DND-41 (cell line): Measurements from ENCODE around the gene FH.

Experiments used
- ATAC-seq: fragments of 200-7000 bp; cut with Tn5 transposase; 3 replicates; pipeline ENCODE4 v1.9.1; 2021; ENCODE audit warnings: low read depth; ENCODE audit not compliant: insufficient read depth
- DNase-seq: peaks from one replicate; pipeline ENCODE4 v3.0.0-alpha.2; 2020
- H2AFZ ChIP-seq: 2 replicates; pipeline ENCODE4 v1.6.0; 2012; ENCODE audit warnings: low read depth, low read length
- H3K27ac ChIP-seq: 2 replicates; pipeline ENCODE4 v1.5.1; 2012; ENCODE audit warnings: low read length, inconsistent platforms
- H3K27me3 ChIP-seq: fragments of 200-600 bp; sonication (generic); 2 replicates; pipeline ENCODE4 v1.6.0; 2012; ENCODE audit warnings: low read length, mild to moderate bottlenecking, inconsistent platforms; ENCODE audit not compliant: insufficient read depth, poor library complexity
- H3K36me3 ChIP-seq: 2 replicates; pipeline ENCODE4 v1.5.1; 2012; ENCODE audit warnings: low read length, inconsistent platforms; ENCODE audit not compliant: insufficient read depth
- H3K4me1 ChIP-seq: 2 replicates; pipeline ENCODE4 v1.5.1; 2012; ENCODE audit warnings: mild to moderate bottlenecking, low read length; ENCODE audit not compliant: insufficient read depth
- H3K4me2 ChIP-seq: 2 replicates; pipeline ENCODE4 v1.6.0; 2012; ENCODE audit warnings: mild to moderate bottlenecking, moderate library complexity, low read length, inconsistent platforms; ENCODE audit not compliant: insufficient read depth
- H3K4me3 ChIP-seq, 2 experiments: fragments of 200-600 bp in 1 of 2; shearing (Covaris generic) in 1 of 2; 2 replicates each; pipeline ENCODE4 v1.5.1; 2012 to 2016; ENCODE audit warnings: inconsistent platforms in 2 of 2, low read length in 2 of 2, mild to moderate bottlenecking in 2 of 2, low read depth in 1 of 2, moderate library complexity in 1 of 2
- H3K79me2 ChIP-seq: 2 replicates; pipeline ENCODE4 v1.6.0; 2012; ENCODE audit warnings: low read length, inconsistent platforms; ENCODE audit not compliant: insufficient read depth
- H3K9ac ChIP-seq: 2 replicates; pipeline ENCODE4 v1.6.0; 2012; ENCODE audit warnings: low read depth, mild to moderate bottlenecking, inconsistent platforms, low read length, moderate library complexity
- H3K9me3 ChIP-seq: 2 replicates; pipeline ENCODE4 v1.5.1; 2012; ENCODE audit warnings: low read length, moderate library complexity, mild to moderate bottlenecking, inconsistent platforms; ENCODE audit not compliant: insufficient read depth, severe bottlenecking
- H4K20me1 ChIP-seq: 2 replicates; pipeline ENCODE4 v1.6.0; 2012; ENCODE audit warnings: low read length; ENCODE audit not compliant: insufficient read depth
- EZH2 ChIP-seq: IDR thresholded peaks from 3 replicates; pipeline ENCODE4 v1.6.1; 2012; ENCODE audit warnings: borderline replicate concordance, low read depth, mild to moderate bottlenecking, moderate library complexity, low read length, inconsistent platforms; ENCODE audit not compliant: severe bottlenecking
- TF ChIP-seq, protein P1 (sequence below): IDR thresholded peaks from 2 replicates; pipeline ENCODE4 v1.5.1; 2012; ENCODE audit warnings: borderline replicate concordance, low read length, moderate library complexity, mild to moderate bottlenecking; ENCODE audit not compliant: poor library complexity, severe bottlenecking; ENCODE audit errors: extremely low read depth

FH gene

DNA sequence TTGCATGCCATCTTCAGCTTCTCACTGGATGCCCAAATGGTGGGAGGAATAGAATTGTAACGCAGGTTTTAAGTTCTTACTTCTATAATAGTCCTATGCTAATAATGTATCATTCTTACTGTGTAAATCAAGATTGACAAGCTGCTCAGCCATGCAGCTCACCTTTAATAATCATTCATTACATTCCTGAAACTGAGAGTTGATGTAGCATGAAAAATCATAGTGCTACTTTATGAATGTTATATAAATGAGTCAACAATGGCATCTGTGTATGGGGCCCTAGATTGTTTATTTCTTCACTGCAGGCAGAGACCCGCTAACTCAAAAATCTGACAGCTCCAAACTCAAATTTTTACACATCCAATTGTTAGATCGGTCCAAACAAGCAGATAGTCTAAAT is 34.4 kb downstream of the FH start:
- no peak for DNase-seq
- no peak overlapping the region for H3K4me3 ChIP-seq
- H4K20me1 ChIP-seq = no peaks in the 10 kb centered on the region
- H3K36me3 ChIP-seq = no peaks in the 10 kb centered on the region
- H3K9ac ChIP-seq = no peak overlapping the region
- H3K4me1 ChIP-seq = no peaks in the 10 kb centered on the region
- H2AFZ ChIP-seq = no peak overlapping the region
- H3K9me3 ChIP-seq = no peaks in the 10 kb centered on the region
- no peaks in the 10 kb centered on the region for H3K27me3 ChIP-seq
- ATAC-seq = no peak
- H3K4me2 ChIP-seq = no peak overlapping the region
- TF ChIP-seq, protein P1, sequence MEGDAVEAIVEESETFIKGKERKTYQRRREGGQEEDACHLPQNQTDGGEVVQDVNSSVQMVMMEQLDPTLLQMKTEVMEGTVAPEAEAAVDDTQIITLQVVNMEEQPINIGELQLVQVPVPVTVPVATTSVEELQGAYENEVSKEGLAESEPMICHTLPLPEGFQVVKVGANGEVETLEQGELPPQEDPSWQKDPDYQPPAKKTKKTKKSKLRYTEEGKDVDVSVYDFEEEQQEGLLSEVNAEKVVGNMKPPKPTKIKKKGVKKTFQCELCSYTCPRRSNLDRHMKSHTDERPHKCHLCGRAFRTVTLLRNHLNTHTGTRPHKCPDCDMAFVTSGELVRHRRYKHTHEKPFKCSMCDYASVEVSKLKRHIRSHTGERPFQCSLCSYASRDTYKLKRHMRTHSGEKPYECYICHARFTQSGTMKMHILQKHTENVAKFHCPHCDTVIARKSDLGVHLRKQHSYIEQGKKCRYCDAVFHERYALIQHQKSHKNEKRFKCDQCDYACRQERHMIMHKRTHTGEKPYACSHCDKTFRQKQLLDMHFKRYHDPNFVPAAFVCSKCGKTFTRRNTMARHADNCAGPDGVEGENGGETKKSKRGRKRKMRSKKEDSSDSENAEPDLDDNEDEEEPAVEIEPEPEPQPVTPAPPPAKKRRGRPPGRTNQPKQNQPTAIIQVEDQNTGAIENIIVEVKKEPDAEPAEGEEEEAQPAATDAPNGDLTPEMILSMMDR = no peak
- no peak for TF ChIP-seq EZH2
- H3K79me2 ChIP-seq = no peaks in the 10 kb centered on the region
- H3K27ac ChIP-seq = no peak overlapping the region

DNA sequence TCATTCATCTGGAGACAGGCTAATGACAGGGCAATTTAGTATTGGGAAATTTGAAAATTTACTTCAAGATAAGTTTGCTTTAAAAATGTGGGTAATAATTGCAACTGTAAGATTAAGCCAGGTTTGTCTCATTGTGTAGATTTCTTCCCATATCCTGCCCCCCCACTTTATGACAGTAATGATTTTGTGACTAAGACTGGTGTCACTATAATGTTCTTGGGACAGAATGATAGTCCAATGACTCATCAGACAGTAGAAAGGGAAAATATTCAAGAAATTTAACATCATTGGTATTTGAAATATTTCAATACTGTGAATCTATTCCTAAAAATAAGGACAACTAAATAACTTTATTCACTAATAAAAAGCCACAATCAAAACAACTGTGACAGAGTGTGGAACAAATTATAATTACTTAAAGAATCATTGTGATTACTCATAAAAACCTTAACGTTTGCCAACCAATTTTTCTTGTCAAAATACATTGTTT is 36.7 kb downstream of the FH start:
- no peaks in the 10 kb centered on the region for H4K20me1 ChIP-seq
- no peaks in the 10 kb centered on the region for H3K27me3 ChIP-seq
- H3K36me3 ChIP-seq = no peaks in the 10 kb centered on the region
- H3K27ac ChIP-seq = no peak overlapping the region
- H2AFZ ChIP-seq = no peak overlapping the region
- no peak overlapping the region for H3K4me3 ChIP-seq
- DNase-seq (no peak), ATAC-seq (no peak)
- H3K79me2 ChIP-seq = no peaks in the 10 kb centered on the region
- TF ChIP-seq, protein P1 = no peak
- no peak for TF ChIP-seq EZH2
- H3K9me3 ChIP-seq = no peaks in the 10 kb centered on the region
- no peak overlapping the region for H3K4me2 ChIP-seq
- no peaks in the 10 kb centered on the region for H3K4me1 ChIP-seq
- H3K9ac ChIP-seq = no peak overlapping the region

DNA sequence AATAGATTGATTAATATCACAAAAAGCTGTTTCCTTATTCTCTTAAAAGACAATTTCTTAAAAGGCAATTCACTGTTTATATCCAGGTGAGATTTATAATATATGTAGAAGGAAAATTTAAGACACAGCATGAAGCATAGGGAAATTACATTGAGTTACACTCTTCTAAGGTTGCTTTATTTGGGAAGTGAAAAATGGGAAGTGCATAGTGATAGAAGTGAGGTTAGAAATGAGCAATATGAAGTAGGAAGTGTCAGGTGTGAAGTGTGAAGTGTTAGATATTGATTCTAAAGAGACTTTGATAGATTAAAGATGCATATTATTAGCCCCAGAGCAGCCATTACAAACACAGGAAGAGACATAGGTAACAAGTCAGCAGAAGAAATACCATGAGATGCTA is 40.3 kb downstream of the FH start:
- H3K4me3 ChIP-seq = no peak overlapping the region
- no peak for DNase-seq
- H3K9ac ChIP-seq = no peak overlapping the region
- no peak overlapping the region for H2AFZ ChIP-seq
- H3K79me2 ChIP-seq = no peaks in the 10 kb centered on the region
- H4K20me1 ChIP-seq = no peaks in the 10 kb centered on the region
- ATAC-seq = no peak
- H3K27ac ChIP-seq = no peak overlapping the region
- no peaks in the 10 kb centered on the region for H3K36me3 ChIP-seq
- H3K4me2 ChIP-seq = no peak overlapping the region
- TF ChIP-seq, protein P1 = no peak
- TF ChIP-seq EZH2 = no peak
- H3K9me3 ChIP-seq = no peaks in the 10 kb centered on the region
- no peaks in the 10 kb centered on the region for H3K4me1 ChIP-seq
- no peaks in the 10 kb centered on the region for H3K27me3 ChIP-seq

DNA sequence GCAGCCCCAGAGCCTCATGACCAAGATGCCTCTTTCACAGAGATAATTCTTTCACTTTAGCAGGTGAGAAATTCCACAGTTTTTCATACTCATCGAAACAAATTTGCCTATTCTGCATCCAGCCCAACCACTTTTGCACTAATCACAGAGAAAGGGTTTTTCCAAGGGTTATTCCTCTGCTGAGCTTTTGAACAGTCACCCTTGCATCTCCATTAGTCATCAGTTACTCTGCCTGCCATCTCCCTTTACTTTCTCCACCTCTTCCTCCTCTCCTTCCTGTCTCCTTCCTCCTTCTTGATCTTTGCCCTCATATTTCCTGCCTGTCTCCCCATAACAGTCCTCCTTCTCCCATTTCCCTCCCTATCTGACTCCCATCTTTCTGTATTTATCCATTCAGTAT is 43.9 kb downstream of the FH start:
- H3K4me1 ChIP-seq = no peaks in the 10 kb centered on the region
- no peak overlapping the region; the same call in 1 of the 2 replicates for H2AFZ ChIP-seq
- no peaks in the 10 kb centered on the region for H4K20me1 ChIP-seq
- no peak overlapping the region for H3K4me2 ChIP-seq
- H3K9ac ChIP-seq = no peak overlapping the region
- no peak overlapping the region for H3K27ac ChIP-seq
- TF ChIP-seq, protein P1 = no peak
- no peak for TF ChIP-seq EZH2
- DNase-seq = no peak
- ATAC-seq = no peak
- H3K4me3 ChIP-seq = no peak overlapping the region
- no peaks in the 10 kb centered on the region for H3K36me3 ChIP-seq
- H3K27me3 ChIP-seq = no peaks in the 10 kb centered on the region
- no peaks in the 10 kb centered on the region for H3K9me3 ChIP-seq
- no peaks in the 10 kb centered on the region for H3K79me2 ChIP-seq
